ENCODE measurements around the gene EXOC3L1.

Gene EXOC3L1

DNA sequence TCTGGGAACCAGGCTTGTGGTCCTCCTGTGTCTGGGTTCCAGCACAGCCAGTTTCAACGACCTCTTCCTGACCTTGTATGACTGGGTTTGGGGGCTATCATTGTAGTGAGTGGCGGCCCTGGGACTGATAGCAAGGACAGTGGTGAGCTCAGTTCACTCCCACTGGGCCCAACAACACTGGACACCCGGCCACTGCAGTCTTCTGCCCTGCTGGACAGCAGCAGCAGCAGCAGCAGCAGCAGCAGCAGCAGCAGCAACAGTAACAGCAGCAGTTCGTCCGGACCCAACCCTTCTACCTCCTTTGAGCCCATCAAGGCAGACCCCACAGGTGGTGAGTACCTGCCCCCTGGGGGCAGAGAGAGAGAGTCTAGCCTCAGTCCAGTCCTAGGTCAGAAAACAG, 5.7 kb upstream of the EXOC3L1 start:
- no peak overlapping the region for H3K27ac ChIP-seq (ENCODE audit: low read depth, low read length)
- no peaks in the 10 kb centered on the region for H3K9me3 ChIP-seq (ENCODE audit: control insufficient read depth, insufficient read depth, low read depth, low read length)
- H3K4me3 ChIP-seq (ENCODE audit: low read depth, low read length): no peak overlapping the region
- H3K36me3 ChIP-seq (ENCODE audit: control insufficient read depth, insufficient read depth, low read length): peaks cover 50% of the 10 kb centered on the region
- no peak overlapping the region for H3K9ac ChIP-seq (ENCODE audit: low read length)
- peaks cover 11% of the 10 kb centered on the region; the same call in 1 of the 2 replicates for H3K4me1 ChIP-seq (ENCODE audit: control insufficient read depth, insufficient read depth, low read length)
- H3K27me3 ChIP-seq (ENCODE audit: control insufficient read depth, insufficient read depth, low read length): no peaks in the 10 kb centered on the region

DNA sequence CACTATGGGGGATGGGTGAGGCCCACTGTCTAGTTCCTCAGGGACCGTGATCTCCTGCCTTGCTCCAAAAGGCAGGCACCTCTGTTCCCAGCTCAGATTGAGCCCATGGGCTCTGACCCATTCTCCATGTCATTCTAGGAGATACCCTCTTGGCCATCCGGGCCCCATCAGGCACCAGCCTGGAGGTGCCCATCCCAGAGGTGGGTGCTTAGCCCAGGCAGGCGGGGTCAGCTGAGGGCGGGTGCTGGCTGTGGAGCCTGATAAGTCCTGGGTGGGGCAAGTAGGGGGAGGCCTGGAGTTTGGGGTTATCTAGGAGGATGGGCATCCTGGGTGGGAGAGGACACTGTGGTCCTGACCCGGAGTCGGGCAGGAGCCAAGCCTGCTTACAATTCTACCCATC, 4.3 kb upstream of the EXOC3L1 start:
- Histone ChIP-seq H3K4me3 (ENCODE audit: low read depth, low read length) (no peak overlapping the region), H3K36me3 (ENCODE audit: control insufficient read depth, insufficient read depth, low read length) (peaks cover 50% of the 10 kb centered on the region), H3K4me1 (ENCODE audit: control insufficient read depth, insufficient read depth, low read length) (peaks cover 11% of the 10 kb centered on the region; the same call in 1 of the 2 replicates), H3K27me3 (ENCODE audit: control insufficient read depth, insufficient read depth, low read length) (no peaks in the 10 kb centered on the region), H3K9ac (ENCODE audit: low read length) (no peak overlapping the region), H3K27ac (ENCODE audit: low read depth, low read length) (no peak overlapping the region), H3K9me3 (ENCODE audit: control insufficient read depth, insufficient read depth, low read depth, low read length) (no peaks in the 10 kb centered on the region)

DNA sequence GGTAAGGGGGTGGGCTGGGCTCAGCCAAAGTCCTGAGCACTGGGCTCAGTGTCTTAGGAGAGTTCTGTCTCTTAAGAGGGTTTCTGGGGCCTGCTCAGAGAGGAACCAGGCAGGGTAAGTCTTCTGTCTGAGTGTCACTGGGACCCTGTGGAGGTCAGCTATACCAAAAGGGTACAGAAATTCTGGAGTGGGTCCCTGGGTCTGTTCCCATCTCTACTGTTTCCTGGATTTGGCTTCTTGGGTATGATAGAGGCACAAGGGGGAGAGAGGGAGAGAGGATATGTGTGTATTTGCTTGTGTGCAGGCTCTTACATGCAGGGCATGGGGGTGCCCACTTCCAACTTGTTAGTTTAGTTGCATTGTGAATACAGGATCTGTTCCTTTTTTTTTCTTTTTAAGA, 3.6 kb upstream of the EXOC3L1 start:
- H3K9me3 ChIP-seq (ENCODE audit: control insufficient read depth, insufficient read depth, low read depth, low read length): no peaks in the 10 kb centered on the region
- peaks cover 9% of the 10 kb centered on the region; the same call in 1 of the 2 replicates for H3K4me1 ChIP-seq (ENCODE audit: control insufficient read depth, insufficient read depth, low read length)
- peak overlapping the region; percentile 100; the same call in 1 of the 2 replicates for H3K4me3 ChIP-seq (ENCODE audit: low read depth, low read length)
- H3K27ac ChIP-seq (ENCODE audit: low read depth, low read length): no peak overlapping the region
- H3K36me3 ChIP-seq (ENCODE audit: control insufficient read depth, insufficient read depth, low read length): peaks cover 50% of the 10 kb centered on the region
- H3K9ac ChIP-seq (ENCODE audit: low read length): no peak overlapping the region
- H3K27me3 ChIP-seq (ENCODE audit: control insufficient read depth, insufficient read depth, low read length): no peaks in the 10 kb centered on the region

DNA sequence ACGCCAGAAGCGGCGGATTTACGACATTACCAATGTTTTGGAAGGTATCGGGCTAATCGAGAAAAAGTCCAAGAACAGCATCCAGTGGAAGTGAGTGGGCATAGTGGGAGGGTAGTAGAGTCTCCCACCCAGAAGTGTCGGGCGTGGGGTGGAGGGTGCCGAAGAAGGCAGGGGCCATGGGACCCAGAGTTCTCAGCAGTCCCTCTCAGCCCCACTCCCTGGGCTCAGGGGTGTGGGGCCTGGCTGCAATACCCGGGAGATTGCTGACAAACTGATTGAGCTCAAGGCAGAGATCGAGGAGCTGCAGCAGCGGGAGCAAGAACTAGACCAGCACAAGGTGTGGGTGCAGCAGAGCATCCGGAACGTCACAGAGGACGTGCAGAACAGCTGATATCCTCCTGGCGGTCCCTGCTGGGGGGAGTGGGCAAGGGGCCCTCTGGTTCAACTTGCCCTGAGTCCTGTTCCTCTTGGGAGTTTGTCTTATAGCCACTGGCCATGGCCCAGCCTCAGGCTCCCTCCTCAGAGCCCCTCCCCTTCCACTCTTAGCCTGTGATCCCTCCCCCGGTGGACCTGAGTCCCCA, 2.9 kb upstream of the EXOC3L1 start:
- Histone ChIP-seq H3K4me1 (ENCODE audit: control insufficient read depth, insufficient read depth, low read length) (peaks cover 7% of the 10 kb centered on the region; the same call in 1 of the 2 replicates), H3K4me3 (ENCODE audit: low read depth, low read length) (peak overlapping the region; percentile 100), H3K27ac (ENCODE audit: low read depth, low read length) (peak overlapping the region; percentile 82; the same call in 1 of the 2 replicates), H3K36me3 (ENCODE audit: control insufficient read depth, insufficient read depth, low read length) (peaks cover 46% of the 10 kb centered on the region), H3K9me3 (ENCODE audit: control insufficient read depth, insufficient read depth, low read depth, low read length) (no peaks in the 10 kb centered on the region), H3K9ac (ENCODE audit: low read length) (peak overlapping the region; percentile 90), H3K27me3 (ENCODE audit: control insufficient read depth, insufficient read depth, low read length) (no peaks in the 10 kb centered on the region)

DNA sequence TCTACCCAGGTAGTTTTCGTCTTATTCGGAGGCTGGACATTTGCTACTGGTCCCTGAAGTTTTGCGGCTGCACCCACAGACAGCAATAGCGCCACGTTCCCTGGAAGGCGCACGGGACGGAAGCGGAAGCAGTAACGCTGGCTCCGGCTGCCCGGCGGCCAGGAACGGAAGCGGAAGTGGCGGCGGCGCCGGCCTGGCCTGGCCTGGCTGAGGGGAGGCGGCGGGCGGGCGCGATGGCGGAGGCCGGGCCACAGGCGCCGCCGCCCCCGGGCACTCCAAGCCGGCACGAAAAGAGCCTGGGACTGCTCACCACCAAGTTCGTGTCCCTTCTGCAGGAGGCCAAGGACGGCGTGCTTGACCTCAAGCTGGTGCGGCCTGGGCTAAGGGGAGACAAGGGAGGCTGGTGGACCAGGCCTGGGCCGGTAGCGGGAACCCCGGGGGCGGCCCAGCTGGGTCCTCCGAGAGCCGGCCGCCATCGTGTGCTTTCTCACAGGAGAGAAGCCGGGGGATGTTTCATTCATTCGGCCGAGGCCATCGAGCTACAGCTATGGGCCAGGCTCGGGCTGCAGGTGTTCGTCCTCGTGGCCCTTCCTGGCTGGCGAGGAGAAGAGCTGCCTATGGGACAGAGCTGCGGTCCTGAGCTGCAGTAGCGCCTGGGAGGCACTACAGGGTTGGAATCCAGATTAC, 2.2 kb upstream of the EXOC3L1 start, which contains the start of gene E2F4:
Gene E2F4, plus strand, starts transcription at position 161 of the 687 bp plus-strand sequence. Its CDS starts 73 bp downstream, at position 234.
- no peaks in the 10 kb centered on the region for H3K9me3 ChIP-seq (ENCODE audit: control insufficient read depth, insufficient read depth, low read depth, low read length)
- peak within 1 kb of the TSS; percentile 82 for H3K27ac ChIP-seq (ENCODE audit: low read depth, low read length)
- peaks cover 39% of the 10 kb centered on the region for H3K36me3 ChIP-seq (ENCODE audit: control insufficient read depth, insufficient read depth, low read length)

DNA sequence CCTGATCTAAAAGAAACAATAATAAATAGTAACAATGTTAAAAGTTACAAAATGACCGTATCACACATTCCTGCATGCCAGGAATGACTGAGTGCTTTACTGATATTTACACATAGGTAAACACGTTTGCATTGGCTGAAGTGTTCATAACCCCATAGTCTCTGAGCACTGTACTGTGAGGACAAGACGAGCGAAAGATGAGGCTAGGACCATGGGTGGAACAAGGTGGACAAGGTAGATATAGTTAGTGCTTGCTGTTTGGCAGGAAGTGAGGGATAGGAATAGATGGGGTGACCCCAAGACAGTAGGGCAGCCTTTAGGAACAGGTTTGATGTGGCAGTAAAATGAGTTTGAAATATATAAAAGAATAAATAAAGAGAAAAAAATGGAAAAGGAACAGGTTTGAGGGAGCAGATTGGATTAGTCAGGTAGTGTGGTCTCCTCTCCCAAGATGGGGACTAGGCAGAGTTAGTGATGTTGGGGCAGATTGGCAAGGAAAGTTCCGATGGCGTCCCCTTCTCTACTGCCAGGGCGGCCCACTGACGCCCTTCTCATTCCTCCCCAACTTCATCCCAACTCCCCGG, 1.6 kb upstream of the EXOC3L1 start:
- Histone ChIP-seq H3K4me1 (ENCODE audit: control insufficient read depth, insufficient read depth, low read length) (peaks cover 14% of the 10 kb centered on the region; the same call in 1 of the 2 replicates), H3K27ac (ENCODE audit: low read depth, low read length) (no peak overlapping the region), H3K4me3 (ENCODE audit: low read depth, low read length) (peak overlapping the region; percentile 100)

More for the DNA sequence above, 2.2 kb upstream of the EXOC3L1 start, which contains the start of gene E2F4:
- H3K9ac ChIP-seq (ENCODE audit: low read length): peak within 1 kb of the TSS; percentile 90
- no peaks in the 10 kb centered on the region for H3K27me3 ChIP-seq (ENCODE audit: control insufficient read depth, insufficient read depth, low read length)
- H3K4me1 ChIP-seq (ENCODE audit: control insufficient read depth, insufficient read depth, low read length): peaks cover 8% of the 10 kb centered on the region; the same call in 1 of the 2 replicates
- peak within 1 kb of the TSS; percentile 100 for H3K4me3 ChIP-seq (ENCODE audit: low read depth, low read length)

DNA sequence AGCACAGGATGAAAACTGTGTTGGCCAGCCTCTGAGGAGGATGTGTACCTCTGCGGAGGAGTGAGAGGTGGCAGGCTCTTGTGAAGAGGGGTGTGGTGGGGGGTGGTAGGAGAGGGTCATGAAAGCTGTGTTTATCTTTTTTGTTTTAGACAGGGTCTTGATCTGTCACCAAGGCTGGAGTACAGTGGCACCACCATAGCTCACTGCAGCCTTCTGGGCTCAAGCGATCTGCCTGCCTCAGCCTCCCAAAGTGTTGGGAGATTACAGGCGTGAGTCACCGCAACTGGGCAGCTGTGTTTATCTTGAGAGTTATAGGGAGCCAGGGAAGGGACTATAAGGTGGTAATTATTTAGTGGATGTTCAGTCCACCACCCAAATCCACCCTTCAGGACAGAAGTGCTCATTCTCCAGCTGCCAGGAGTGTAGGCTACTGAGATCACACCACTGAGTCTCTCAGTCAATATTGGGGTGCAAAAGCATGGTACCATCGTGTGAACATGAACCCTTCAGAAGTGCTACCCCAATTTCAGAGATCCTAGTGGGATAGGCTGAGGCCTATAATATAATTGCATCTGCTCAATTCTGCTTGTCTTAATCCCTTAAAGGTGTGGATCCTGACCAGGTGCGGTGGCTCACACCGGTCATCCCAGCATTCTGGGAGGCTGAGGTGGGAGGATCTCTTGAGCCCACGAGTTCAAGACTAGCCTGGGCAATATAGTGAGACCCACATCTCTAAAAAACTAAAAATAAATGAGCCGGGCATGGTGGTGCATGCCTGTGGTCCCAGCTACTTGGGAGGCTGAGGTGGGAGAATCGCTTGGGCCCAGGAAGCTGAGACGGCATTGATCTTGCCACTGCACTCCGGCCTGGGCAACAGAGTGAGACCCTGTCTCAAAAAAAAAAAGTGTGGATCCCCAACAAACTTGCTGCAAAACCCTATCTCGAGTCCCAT, 788 bp upstream of the EXOC3L1 start:
- H3K27me3 ChIP-seq (ENCODE audit: control insufficient read depth, insufficient read depth, low read length): peaks cover 11% of the 10 kb centered on the region
- H3K36me3 ChIP-seq (ENCODE audit: control insufficient read depth, insufficient read depth, low read length): peaks cover 25% of the 10 kb centered on the region
- no peaks in the 10 kb centered on the region for H3K9me3 ChIP-seq (ENCODE audit: control insufficient read depth, insufficient read depth, low read depth, low read length)
- H3K4me3 ChIP-seq (ENCODE audit: low read depth, low read length): no peak overlapping the region
- peaks cover 19% of the 10 kb centered on the region; the same call in 1 of the 2 replicates for H3K4me1 ChIP-seq (ENCODE audit: control insufficient read depth, insufficient read depth, low read length)
- no peak overlapping the region for H3K27ac ChIP-seq (ENCODE audit: low read depth, low read length)
- no peak overlapping the region for H3K9ac ChIP-seq (ENCODE audit: low read length)

More for the DNA sequence above, 1.6 kb upstream of the EXOC3L1 start:
- Histone ChIP-seq H3K9me3 (ENCODE audit: control insufficient read depth, insufficient read depth, low read depth, low read length) (no peaks in the 10 kb centered on the region), H3K9ac (ENCODE audit: low read length) (no peak overlapping the region), H3K27me3 (ENCODE audit: control insufficient read depth, insufficient read depth, low read length) (peaks cover 3% of the 10 kb centered on the region; the same call in 1 of the 2 replicates), H3K36me3 (ENCODE audit: control insufficient read depth, insufficient read depth, low read length) (peaks cover 33% of the 10 kb centered on the region)

DNA sequence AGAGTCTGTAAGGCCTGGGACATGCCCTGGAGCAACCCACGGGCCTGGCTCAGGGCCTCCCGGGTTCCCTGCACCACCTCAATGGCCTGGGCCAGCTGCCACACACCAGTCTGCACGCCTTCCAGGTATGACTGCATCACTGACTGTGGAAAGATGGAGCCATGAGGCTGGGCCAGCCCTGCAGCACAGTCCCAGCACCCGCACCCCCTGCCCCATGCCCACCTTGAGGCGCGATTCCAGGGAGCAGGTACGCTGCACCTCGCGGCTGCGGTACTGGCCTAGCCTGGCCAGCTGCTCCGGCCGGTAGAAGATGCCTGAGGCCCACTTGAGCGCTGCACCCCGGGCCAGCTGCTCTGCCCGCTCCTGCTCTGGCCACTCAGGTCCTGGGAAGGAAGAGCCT, 1.1 kb downstream of the EXOC3L1 start:
- no peak overlapping the region for H3K4me3 ChIP-seq (ENCODE audit: low read depth, low read length)
- H3K27me3 ChIP-seq (ENCODE audit: control insufficient read depth, insufficient read depth, low read length): peaks cover 28% of the 10 kb centered on the region
- H3K27ac ChIP-seq (ENCODE audit: low read depth, low read length): no peak overlapping the region
- peaks cover 6% of the 10 kb centered on the region for H3K36me3 ChIP-seq (ENCODE audit: control insufficient read depth, insufficient read depth, low read length)
- no peaks in the 10 kb centered on the region for H3K9me3 ChIP-seq (ENCODE audit: control insufficient read depth, insufficient read depth, low read depth, low read length)
- H3K4me1 ChIP-seq (ENCODE audit: control insufficient read depth, insufficient read depth, low read length): peaks cover 28% of the 10 kb centered on the region; the same call in 1 of the 2 replicates
- H3K9ac ChIP-seq (ENCODE audit: low read length): no peak overlapping the region

DNA sequence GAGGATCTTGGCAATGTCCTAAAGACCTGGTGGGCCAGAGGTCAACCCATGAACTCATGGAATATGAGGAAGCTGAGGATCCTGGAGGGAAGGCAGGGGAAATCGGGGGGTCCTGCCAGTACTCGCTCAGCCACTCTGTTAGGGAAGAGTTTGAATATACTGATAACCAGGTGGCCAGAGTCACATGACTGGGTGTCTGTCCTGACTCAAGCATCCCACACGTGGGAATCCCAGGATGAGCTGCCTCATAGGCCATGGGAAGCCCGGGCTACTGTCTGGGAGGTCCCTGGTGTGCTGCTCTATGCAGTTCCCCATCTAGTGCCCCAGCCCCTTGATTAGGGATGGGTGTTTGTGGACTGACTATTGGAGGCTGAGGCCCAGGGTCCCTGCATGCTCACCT, 1.6 kb downstream of the EXOC3L1 start:
- Histone ChIP-seq H3K4me3 (ENCODE audit: low read depth, low read length) (no peak overlapping the region), H3K36me3 (ENCODE audit: control insufficient read depth, insufficient read depth, low read length) (peaks cover under 1% of the 10 kb centered on the region; the same call in 1 of the 2 replicates), H3K27ac (ENCODE audit: low read depth, low read length) (no peak overlapping the region), H3K4me1 (ENCODE audit: control insufficient read depth, insufficient read depth, low read length) (peaks cover 28% of the 10 kb centered on the region; the same call in 1 of the 2 replicates), H3K9ac (ENCODE audit: low read length) (no peak overlapping the region), H3K9me3 (ENCODE audit: control insufficient read depth, insufficient read depth, low read depth, low read length) (no peaks in the 10 kb centered on the region), H3K27me3 (ENCODE audit: control insufficient read depth, insufficient read depth, low read length) (peaks cover 28% of the 10 kb centered on the region)

DNA sequence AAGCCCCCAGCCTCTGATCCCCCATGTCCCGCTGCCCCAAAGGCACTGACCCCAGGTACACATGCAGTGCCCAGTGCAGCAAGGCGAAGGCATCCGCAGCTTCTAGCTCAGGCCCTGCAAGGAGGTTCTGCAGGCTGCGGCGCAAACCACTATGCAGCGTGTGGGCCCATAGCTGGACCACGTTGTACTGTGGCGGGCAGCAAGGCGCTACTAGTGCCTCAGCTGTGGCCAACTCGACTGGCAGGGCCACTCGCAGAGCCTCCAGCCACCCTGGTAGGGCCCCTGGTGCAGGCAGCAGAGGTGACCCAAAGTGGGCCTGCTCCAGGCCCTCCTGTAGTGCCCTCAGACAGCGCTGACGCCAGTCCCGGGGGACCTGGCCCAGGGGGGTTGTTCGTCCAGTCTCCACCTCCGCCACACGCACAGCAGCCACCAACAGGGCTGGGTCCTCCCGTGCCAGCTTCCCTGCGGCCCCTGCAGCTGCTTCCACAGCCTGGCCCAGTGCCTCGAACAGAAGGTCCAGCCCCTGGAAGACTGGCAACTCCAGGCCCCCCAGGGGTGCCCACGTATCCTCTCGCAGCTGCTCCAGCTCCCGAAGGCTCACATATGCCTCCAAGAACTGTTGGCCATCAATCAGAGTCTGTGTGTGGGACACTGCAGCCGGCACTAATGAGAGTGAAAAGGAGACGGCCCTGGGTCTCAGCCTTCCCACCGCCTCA, 2.6 kb downstream of the EXOC3L1 start:
- no peak overlapping the region for H3K4me3 ChIP-seq (ENCODE audit: low read depth, low read length)
- H3K9ac ChIP-seq (ENCODE audit: low read length): no peak overlapping the region
- H3K27ac ChIP-seq (ENCODE audit: low read depth, low read length): no peak overlapping the region
- no peaks in the 10 kb centered on the region for H3K9me3 ChIP-seq (ENCODE audit: control insufficient read depth, insufficient read depth, low read depth, low read length)
- no peaks in the 10 kb centered on the region for H3K36me3 ChIP-seq (ENCODE audit: control insufficient read depth, insufficient read depth, low read length)
- H3K4me1 ChIP-seq (ENCODE audit: control insufficient read depth, insufficient read depth, low read length): peaks cover 28% of the 10 kb centered on the region; the same call in 1 of the 2 replicates
- H3K27me3 ChIP-seq (ENCODE audit: control insufficient read depth, insufficient read depth, low read length): peaks cover 28% of the 10 kb centered on the region
